ENCODE measurements around the gene SH3TC1. TPM values are rescaled to one million over a fixed set of nuclear protein-coding genes. Genes with fewer than 3 reads are reported as not detected.

Gene SH3TC1
- total RNA-seq, 1 donor from 2014 or later: 64.5 TPM

DNA sequence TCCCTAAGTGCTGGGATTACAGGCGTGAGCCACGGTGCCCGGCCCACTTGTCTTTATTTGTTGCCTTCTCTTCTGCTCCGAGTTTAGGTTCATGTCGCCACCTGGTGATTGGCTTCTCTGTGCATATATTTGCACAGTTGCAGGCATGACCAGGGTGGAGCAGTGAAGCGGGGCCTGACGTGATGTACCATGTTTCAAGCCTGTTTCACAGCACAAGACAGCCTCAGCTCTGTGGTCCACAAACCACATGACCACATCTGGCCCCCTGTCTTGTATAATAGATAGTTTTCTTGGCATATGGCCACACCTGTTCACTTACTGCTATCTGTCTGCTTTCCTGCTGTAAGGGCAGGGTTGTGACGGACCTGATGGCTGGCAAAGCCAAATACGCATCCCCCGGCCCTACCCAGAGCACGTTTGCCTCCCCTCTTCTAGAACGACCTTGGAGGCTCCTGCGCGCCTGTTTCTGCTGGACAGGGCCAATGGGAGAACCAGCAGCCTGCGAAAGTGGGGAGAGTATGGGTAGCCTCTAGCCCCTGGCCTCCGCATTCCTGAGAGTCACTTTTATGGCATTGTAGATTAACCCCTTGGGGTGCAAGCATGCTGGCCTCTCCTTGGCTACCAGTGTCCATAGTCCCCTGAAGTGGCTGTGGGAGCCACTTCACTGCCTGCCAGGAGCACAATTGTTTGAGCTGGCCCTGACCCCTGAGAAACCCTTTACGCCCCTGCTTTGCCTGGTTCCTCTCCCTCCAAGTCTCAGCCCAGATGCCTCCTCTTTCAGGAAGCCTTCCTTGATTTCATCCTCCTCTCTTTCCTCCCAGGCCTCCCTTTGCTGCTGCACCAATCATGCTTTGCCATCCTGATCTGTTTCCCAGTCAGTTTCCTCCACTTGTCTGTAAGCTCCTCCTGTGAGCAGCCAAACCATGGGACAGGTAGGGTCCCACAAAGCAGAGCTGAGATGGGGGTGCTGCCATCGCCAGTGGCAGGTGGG, 6.0 kb upstream of the SH3TC1 start:
- intact Hi-C loops (cut with DNase I): no loop called here
- no peaks in the 10 kb centered on the region for H3K27me3 ChIP-seq
- TF ChIP-seq, protein P1, sequence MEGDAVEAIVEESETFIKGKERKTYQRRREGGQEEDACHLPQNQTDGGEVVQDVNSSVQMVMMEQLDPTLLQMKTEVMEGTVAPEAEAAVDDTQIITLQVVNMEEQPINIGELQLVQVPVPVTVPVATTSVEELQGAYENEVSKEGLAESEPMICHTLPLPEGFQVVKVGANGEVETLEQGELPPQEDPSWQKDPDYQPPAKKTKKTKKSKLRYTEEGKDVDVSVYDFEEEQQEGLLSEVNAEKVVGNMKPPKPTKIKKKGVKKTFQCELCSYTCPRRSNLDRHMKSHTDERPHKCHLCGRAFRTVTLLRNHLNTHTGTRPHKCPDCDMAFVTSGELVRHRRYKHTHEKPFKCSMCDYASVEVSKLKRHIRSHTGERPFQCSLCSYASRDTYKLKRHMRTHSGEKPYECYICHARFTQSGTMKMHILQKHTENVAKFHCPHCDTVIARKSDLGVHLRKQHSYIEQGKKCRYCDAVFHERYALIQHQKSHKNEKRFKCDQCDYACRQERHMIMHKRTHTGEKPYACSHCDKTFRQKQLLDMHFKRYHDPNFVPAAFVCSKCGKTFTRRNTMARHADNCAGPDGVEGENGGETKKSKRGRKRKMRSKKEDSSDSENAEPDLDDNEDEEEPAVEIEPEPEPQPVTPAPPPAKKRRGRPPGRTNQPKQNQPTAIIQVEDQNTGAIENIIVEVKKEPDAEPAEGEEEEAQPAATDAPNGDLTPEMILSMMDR (IDR thresholded peaks at IDR 0.05): peak in 1 of 3 experiments; percentile 22
- peak overlapping the region in 1 of 2 donors; percentile 74 for H3K27ac ChIP-seq
- H3K4me1 ChIP-seq: peaks cover 9 to 20% of the 10 kb centered on the region in 2 donors
- H3K4me3 ChIP-seq: no peak overlapping the region
- DNase-seq (ENCODE audit: low spot score in 2 of 2): no peak
- H3K9me3 ChIP-seq: no peaks in the 10 kb centered on the region
- H3K36me3 ChIP-seq: no peaks in the 10 kb centered on the region

DNA sequence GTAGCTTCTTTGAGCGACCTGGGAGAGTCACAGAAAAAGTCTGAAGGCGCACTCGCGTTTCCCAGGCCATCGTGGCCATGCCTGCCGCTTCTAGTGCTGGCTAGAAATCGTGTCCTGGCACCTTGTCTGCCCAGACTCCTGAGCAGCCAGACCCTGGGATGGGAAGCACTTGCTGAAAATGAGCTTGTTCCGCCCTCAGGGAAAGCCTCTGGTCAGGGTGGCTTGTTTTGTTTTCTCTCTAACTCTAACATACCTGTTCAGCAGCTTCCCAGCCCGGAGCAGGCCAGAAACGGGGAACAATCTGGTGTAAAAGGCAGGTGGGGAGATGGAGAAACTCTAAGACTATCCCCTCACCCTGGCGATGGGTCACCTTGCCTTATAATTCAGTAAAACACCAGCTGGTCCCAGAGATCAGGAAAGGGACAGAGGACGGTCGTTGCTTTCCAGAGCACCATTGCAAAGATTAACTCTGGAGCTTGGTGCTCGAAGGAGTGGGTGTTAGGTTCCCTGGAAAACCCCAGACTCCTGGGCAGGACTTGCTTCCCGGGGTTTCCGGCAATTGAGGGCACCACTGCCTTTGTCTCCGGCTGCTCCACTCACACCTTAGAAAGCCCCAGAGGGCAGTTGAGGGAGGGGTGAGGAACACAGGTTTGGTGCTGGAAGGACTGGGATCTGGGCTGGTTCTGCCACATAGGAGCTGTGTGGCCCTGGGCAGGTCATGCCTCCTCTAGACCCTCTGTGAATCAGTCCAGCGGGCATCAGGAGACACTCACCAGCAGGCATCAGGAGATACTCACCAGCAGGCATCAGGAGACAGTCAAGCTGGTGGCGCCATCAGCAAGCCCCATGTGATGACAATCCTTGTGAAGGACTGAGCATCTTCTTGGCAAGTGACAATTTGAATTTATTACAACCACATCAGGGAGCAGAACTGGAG, 4.5 kb upstream of the SH3TC1 start:
- intact Hi-C loops (cut with DNase I): loop anchor here (5.0 kb wide), 1 partner anchor 198 kb away; no protein-coding TSS in a partner anchor
- TF ChIP-seq, protein P1 (IDR thresholded peaks at IDR 0.05): no peak
- Histone ChIP-seq H3K4me3 (no peak overlapping the region), H3K36me3 (no peaks in the 10 kb centered on the region), H3K9me3 (no peaks in the 10 kb centered on the region), H3K27ac (no peak overlapping the region), H3K27me3 (no peaks in the 10 kb centered on the region), H3K4me1 (peaks cover 11 to 21% of the 10 kb centered on the region in 2 donors)
- no peak for DNase-seq (ENCODE audit: low spot score in 2 of 2)

DNA sequence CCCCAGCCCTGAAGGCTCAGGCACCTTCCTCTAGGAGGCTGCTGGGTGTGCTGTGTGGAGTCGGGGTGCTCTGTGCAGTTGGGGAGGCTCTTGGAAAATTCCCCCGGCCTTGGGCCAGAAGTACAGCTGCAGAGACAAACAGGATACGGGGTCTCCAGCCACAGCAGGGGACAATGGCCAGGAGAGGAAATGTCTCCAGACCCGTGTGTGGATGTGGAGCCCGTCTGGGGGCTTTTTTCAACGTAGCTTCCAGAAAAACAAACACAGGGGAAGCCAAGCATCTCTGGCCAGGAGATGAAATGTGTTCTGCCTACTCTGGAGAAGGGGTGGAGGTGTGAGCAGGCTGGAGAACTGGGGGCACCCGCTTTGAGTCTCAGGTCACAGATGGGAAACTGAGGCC, 3.7 kb upstream of the SH3TC1 start:
- no peak overlapping the region for H3K27ac ChIP-seq
- TF ChIP-seq, protein P1 (IDR thresholded peaks at IDR 0.05): no peak
- H3K9me3 ChIP-seq: no peaks in the 10 kb centered on the region
- no peaks in the 10 kb centered on the region for H3K27me3 ChIP-seq
- no peak overlapping the region for H3K4me3 ChIP-seq
- intact Hi-C loops (cut with DNase I): loop anchor here (5.0 kb wide), 1 partner anchor 197 kb away; no protein-coding TSS in a partner anchor
- DNase-seq (ENCODE audit: low spot score in 2 of 2): no peak
- H3K4me1 ChIP-seq: peaks cover 12 to 16% of the 10 kb centered on the region in 2 donors
- no peaks in the 10 kb centered on the region for H3K36me3 ChIP-seq

DNA sequence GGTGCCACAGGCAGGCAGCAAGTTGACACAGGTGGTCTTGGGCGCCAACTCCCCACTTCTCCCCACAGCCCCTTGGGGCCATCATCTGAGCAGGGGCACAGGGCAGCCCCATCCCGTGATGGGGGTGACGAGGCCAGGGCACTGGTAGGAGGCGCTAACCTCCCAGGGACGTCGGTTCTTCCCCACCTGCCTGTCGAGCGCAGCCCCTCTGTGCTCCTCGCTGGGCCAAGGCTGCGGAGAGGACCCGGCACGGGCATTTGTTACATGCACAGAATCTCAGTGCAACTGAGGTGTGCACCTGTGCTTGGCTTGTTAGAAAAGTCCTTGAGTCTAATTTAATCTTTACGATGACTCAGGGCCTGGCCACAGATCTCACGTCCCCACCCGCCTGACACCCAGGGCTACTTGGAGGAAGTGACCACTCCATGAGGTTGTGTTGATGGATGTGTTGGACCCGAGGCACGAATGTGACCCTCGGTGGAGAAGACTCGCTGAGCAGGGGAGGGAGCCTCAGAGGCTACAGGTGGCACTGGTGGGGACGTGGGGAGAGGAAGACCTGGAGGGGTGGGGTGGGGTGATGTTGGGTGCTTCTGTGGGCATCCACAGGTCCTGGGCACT, 3.1 kb upstream of the SH3TC1 start:
- TF ChIP-seq, protein P1 (IDR thresholded peaks at IDR 0.05): no peak
- intact Hi-C loops (cut with DNase I): loop anchor here (5.0 kb wide), 1 partner anchor 196 kb away; no protein-coding TSS in a partner anchor
- Histone ChIP-seq H3K36me3 (no peaks in the 10 kb centered on the region), H3K9me3 (no peaks in the 10 kb centered on the region), H3K27me3 (no peaks in the 10 kb centered on the region), H3K4me1 (peaks cover 11 to 15% of the 10 kb centered on the region in 2 donors), H3K27ac (no peak overlapping the region), H3K4me3 (no peak overlapping the region)
- no peak for DNase-seq (ENCODE audit: low spot score in 2 of 2)

DNA sequence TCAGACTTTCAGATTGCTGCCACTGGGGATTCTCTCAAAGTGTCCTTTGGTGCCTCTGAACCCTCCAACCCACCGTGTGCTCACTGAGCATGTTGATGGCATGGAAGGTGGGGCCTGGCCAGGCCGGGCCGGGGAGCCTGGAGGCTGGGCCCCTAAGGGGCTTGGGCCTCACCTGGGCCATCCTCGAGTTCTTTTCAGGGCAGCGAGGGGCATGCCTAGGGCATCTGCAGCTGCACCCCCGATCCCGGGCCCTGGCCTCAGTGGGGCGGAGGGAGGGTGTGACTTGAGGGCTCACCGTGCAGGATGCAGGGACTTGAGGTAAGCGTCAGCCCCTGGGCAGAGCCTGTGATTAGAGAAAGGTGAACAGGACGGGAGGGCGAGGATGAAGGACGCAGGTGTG, 1.6 kb upstream of the SH3TC1 start:
- Histone ChIP-seq H3K4me3 (no peak overlapping the region), H3K4me1 (peaks cover 8 to 15% of the 10 kb centered on the region in 2 donors), H3K27ac (no peak overlapping the region), H3K9me3 (no peaks in the 10 kb centered on the region), H3K36me3 (no peaks in the 10 kb centered on the region), H3K27me3 (no peaks in the 10 kb centered on the region)
- intact Hi-C loops (cut with DNase I): loop anchor here (5.0 kb wide), 1 partner anchor 195 kb away; no protein-coding TSS in a partner anchor
- TF ChIP-seq, protein P1 (IDR thresholded peaks at IDR 0.05): no peak
- DNase-seq (ENCODE audit: low spot score in 2 of 2): no peak
